Fibroblast of lung (primary cell): Measurements from ENCODE around the gene PRSS48. TPM values are rescaled to one million over a fixed set of nuclear protein-coding genes. Genes with fewer than 3 reads are reported as not detected.
A peak's percentile ranks its signal among the peaks of the same experiment; 100 is the strongest.
"Not testable (repeated sequence)": the region's sequence is repeated elsewhere in the genome, so short reads cannot be mapped to it uniquely, and the experiment has no call there.

ENCODE experiments used
- DNase-seq, 2 donors: peaks; one replicate each; pipeline versions ENCODE4 v3.0.0 to v3.0.0-alpha.2; 2010; ENCODE audit warnings: low read depth in 2 of 2
- H2AFZ ChIP-seq: 2 replicates; pipeline ENCODE4 v1.5.1; 2012; ENCODE audit warnings: low read length, control low read depth, inconsistent platforms
- H3K27ac ChIP-seq: 2 replicates; pipeline ENCODE4 v1.5.1; 2011; ENCODE audit warnings: low read length, control low read depth; ENCODE audit not compliant: insufficient read depth
- H3K27me3 ChIP-seq: 2 replicates; pipeline ENCODE4 v1.5.1; 2011; ENCODE audit warnings: mild to moderate bottlenecking, low read length; ENCODE audit not compliant: control insufficient read depth, insufficient read depth
- H3K36me3 ChIP-seq: 2 replicates; pipeline ENCODE4 v1.5.1; 2011; ENCODE audit warnings: low read length; ENCODE audit not compliant: control insufficient read depth, insufficient read depth
- H3K4me1 ChIP-seq: 2 replicates; pipeline ENCODE4 v1.5.1; 2011; ENCODE audit warnings: low read length; ENCODE audit not compliant: control insufficient read depth, insufficient read depth; ENCODE audit errors: extremely low read depth
- H3K4me2 ChIP-seq: 2 replicates; pipeline ENCODE4 v1.5.1; 2011; ENCODE audit warnings: low read length, control low read depth; ENCODE audit not compliant: insufficient read depth; ENCODE audit errors: extremely low read depth
- H3K4me3 ChIP-seq, 4 experiments: fragments of 200-600 bp in 1 of 4; sonication (generic) in 1 of 4; replicated peaks in 1 of 4; 2 replicates each; pipeline ENCODE4 v1.5.1; 2011 to 2016; ENCODE audit warnings: low read length in 4 of 4, low read depth in 3 of 4, mild to moderate bottlenecking in 3 of 4, control low read depth in 2 of 4, inconsistent platforms in 1 of 4, mixed read lengths in 1 of 4; ENCODE audit not compliant: insufficient read depth in 1 of 4; ENCODE audit errors: control extremely low read depth in 1 of 4
- H3K79me2 ChIP-seq: 2 replicates; pipeline ENCODE4 v1.5.1; 2012; ENCODE audit warnings: mild to moderate bottlenecking, low read length, inconsistent platforms; ENCODE audit not compliant: control insufficient read depth, insufficient read depth
- H3K9ac ChIP-seq: 2 replicates; pipeline ENCODE4 v1.5.1; 2011; ENCODE audit warnings: mild to moderate bottlenecking, low read length, control low read depth; ENCODE audit not compliant: insufficient read depth
- H3K9me3 ChIP-seq: 2 replicates; pipeline ENCODE4 v1.5.1; 2012; ENCODE audit warnings: low read depth, low read length; ENCODE audit not compliant: control insufficient read depth, insufficient read depth
- H4K20me1 ChIP-seq: 2 replicates; pipeline ENCODE4 v1.5.1; 2011; ENCODE audit warnings: low read length; ENCODE audit not compliant: control insufficient read depth, insufficient read depth; ENCODE audit errors: extremely low read depth
- CTCF ChIP-seq, 2 donors: IDR thresholded peaks in 1 of 2; conservative IDR thresholded peaks in 1 of 2; 1 replicate in 1 of 2; 2 replicates in 1 of 2; pipeline ENCODE4 v1.5.1; 2011 to 2012; ENCODE audit warnings: low read length in 2 of 2, control low read depth in 1 of 2, inconsistent platforms in 1 of 2, low read depth in 1 of 2, mild to moderate bottlenecking in 1 of 2
- EZH2 ChIP-seq: IDR thresholded peaks from 2 replicates; pipeline ENCODE4 v1.5.1; 2012; ENCODE audit warnings: low read length, control low read depth, mild to moderate bottlenecking; ENCODE audit errors: missing control alignments
- polyA plus RNA-seq, 2 donors: library from polyadenylated mRNA; depleted of rRNA in 1 of 2; stranded (reverse) in 1 of 2; unstranded in 1 of 2; fragments of >200 nt; gene quantifications; 2 replicates each; pipeline ENCODE4 v1.2.1, GENCODE V29; 2011 to 2012; ENCODE audit warnings: missing spikeins in 1 of 2
- total RNA-seq: library from RNA; depleted of rRNA; stranded (reverse); fragments of >200 nt; gene quantifications from 2 replicates; pipeline ENCODE4 v1.2.1, GENCODE V29; 2014

The PRSS48 gene
- total and polyA plus RNA-seq, 2 donors (not counting 1 experiment from before 2014, with no cell fraction given): not detected

GRCh38 chr4:151321586-151321985 lies 44.6 kb downstream of the PRSS48 start:
- H3K4me3 ChIP-seq: no peak overlapping the region
- H3K27me3 ChIP-seq: no peaks in the 10 kb centered on the region
- H2AFZ ChIP-seq: no peak overlapping the region
- no peak overlapping the region for H3K27ac ChIP-seq
- TF ChIP-seq EZH2 (no peak), CTCF (conservative IDR thresholded peaks at IDR 0.05 in 1 of 2, IDR thresholded peaks at IDR 0.05 in 1 of 2; ENCODE audit: low read depth in 1 of 2, low read length in 2 of 2) (no peak)
- no peaks in the 10 kb centered on the region for H3K79me2 ChIP-seq
- no peak overlapping the region for H3K4me2 ChIP-seq
- DNase-seq: no peak
- no peaks in the 10 kb centered on the region for H3K4me1 ChIP-seq
- H3K36me3 ChIP-seq: no peaks in the 10 kb centered on the region
- no peaks in the 10 kb centered on the region for H4K20me1 ChIP-seq
- no peak overlapping the region for H3K9ac ChIP-seq
- H3K9me3 ChIP-seq: no peaks in the 10 kb centered on the region

GRCh38 chr4:151322161-151322560 lies 45.2 kb downstream of the PRSS48 start:
- not testable (repeated sequence) for DNase-seq, H3K4me2 ChIP-seq, H3K27me3 ChIP-seq, H3K27ac ChIP-seq, H3K36me3 ChIP-seq, H3K4me3 ChIP-seq, H4K20me1 ChIP-seq, H3K9ac ChIP-seq, H2AFZ ChIP-seq, H3K9me3 ChIP-seq, H3K4me1 ChIP-seq, H3K79me2 ChIP-seq

GRCh38 chr4:151322570-151322969 lies 45.6 kb downstream of the PRSS48 start:
- no peaks in the 10 kb centered on the region for H3K4me1 ChIP-seq
- no peak overlapping the region for H2AFZ ChIP-seq
- H3K79me2 ChIP-seq: no peaks in the 10 kb centered on the region
- no peaks in the 10 kb centered on the region for H3K36me3 ChIP-seq
- TF ChIP-seq EZH2 (no peak), CTCF (conservative IDR thresholded peaks at IDR 0.05 in 1 of 2, IDR thresholded peaks at IDR 0.05 in 1 of 2; ENCODE audit: low read depth in 1 of 2, low read length in 2 of 2) (no peak)
- H3K9ac ChIP-seq: no peak overlapping the region
- no peak overlapping the region for H3K4me2 ChIP-seq
- no peaks in the 10 kb centered on the region for H4K20me1 ChIP-seq
- no peaks in the 10 kb centered on the region for H3K27me3 ChIP-seq
- DNase-seq: peak in 1 of 2 donors; percentile 30
- no peak overlapping the region for H3K4me3 ChIP-seq
- no peaks in the 10 kb centered on the region for H3K9me3 ChIP-seq
- H3K27ac ChIP-seq: no peak overlapping the region
